Smooth muscle cell (in vitro differentiated cells): Measurements from ENCODE around the gene CUL5. TPM values are rescaled to one million over a fixed set of nuclear protein-coding genes. Genes with fewer than 3 reads are reported as not detected.
"Not testable (repeated sequence)": the region's sequence is repeated elsewhere in the genome, so short reads cannot be mapped to it uniquely, and the experiment has no call there.

Experiments
- DNase-seq: peaks from one replicate; lab custom pipeline; 2025; ENCODE audit not compliant: unreplicated experiment; lab: John Stamatoyannopoulos, UW
- H2AFZ ChIP-seq: fragments of 200-600 bp; sonication (generic); 2 replicates; pipeline ENCODE4 v1.6.0; 2016; ENCODE audit warnings: antibody characterized with exemption, low read depth, mild to moderate bottlenecking
- H3F3A ChIP-seq: fragments of 200-600 bp; sonication (generic); 2 replicates; pipeline ENCODE4 v1.6.0; 2017; ENCODE audit warnings: antibody characterized with exemption, low read depth
- H3K27ac ChIP-seq: fragments of 200-600 bp; sonication (generic); 2 replicates; pipeline ENCODE4 v1.5.1; 2016; ENCODE audit warnings: low read depth, mild to moderate bottlenecking
- H3K27me3 ChIP-seq: fragments of 200-600 bp; sonication (generic); 2 replicates; pipeline ENCODE4 v1.6.1; 2016; ENCODE audit warnings: low read depth, mild to moderate bottlenecking
- H3K36me3 ChIP-seq: fragments of 200-600 bp; sonication (generic); 2 replicates; pipeline ENCODE4 v1.5.1; 2016; ENCODE audit warnings: low read depth
- H3K4me1 ChIP-seq: fragments of 200-600 bp; sonication (generic); 2 replicates; pipeline ENCODE4 v1.5.1; 2016; ENCODE audit warnings: low read depth
- H3K4me2 ChIP-seq: fragments of 200-600 bp; sonication (generic); 2 replicates; pipeline ENCODE4 v1.6.0; 2016; ENCODE audit warnings: mild to moderate bottlenecking
- H3K4me3 ChIP-seq: fragments of 200-600 bp; sonication (generic); 2 replicates; pipeline ENCODE4 v1.5.1; 2016; ENCODE audit warnings: mild to moderate bottlenecking
- H3K79me2 ChIP-seq: fragments of 200-600 bp; sonication (generic); 2 replicates; pipeline ENCODE4 v1.6.0; 2016; ENCODE audit warnings: low read depth, mild to moderate bottlenecking
- H3K9ac ChIP-seq: fragments of 200-600 bp; sonication (generic); 2 replicates; pipeline ENCODE4 v1.6.0; 2016; ENCODE audit warnings: low read depth
- H3K9me3 ChIP-seq: fragments of 200-600 bp; sonication (generic); replicated peaks from 2 replicates; pipeline ENCODE4 v1.5.1; 2016; ENCODE audit warnings: low read depth
- H4K20me1 ChIP-seq: fragments of 200-600 bp; sonication (generic); 2 replicates; pipeline ENCODE4 v1.6.0; 2016; ENCODE audit warnings: low read depth
- CTCF ChIP-seq: fragments of 200-600 bp; sonication (generic); IDR thresholded peaks from 2 replicates; pipeline ENCODE4 v1.5.1; 2017; ENCODE audit warnings: borderline replicate concordance, mild to moderate bottlenecking, antibody characterized with exemption; ENCODE audit not compliant: insufficient read depth, poor library complexity, severe bottlenecking
- WGBS: methylation state at CpG from one replicate; pipeline ENCODE4 v1.1.7; 2016; ENCODE audit warnings: low lambda C conversion rate; 5-methylcytosine and 5-hydroxymethylcytosine counted together
- polyA plus RNA-seq: library from polyadenylated mRNA; unstranded; fragments of >200 nt; fragmentation: Nextera tagmentation; extraction: Ambion mirVana; gene quantifications from 2 replicates; pipeline ENCODE4 v1.2.1, GENCODE V29; 2016
- total RNA-seq: library from RNA; depleted of rRNA; stranded (reverse); fragments of >200 nt; gene quantifications from 2 replicates; pipeline ENCODE4 v1.2.3, GENCODE V29; 2014

The CUL5 gene
- total and polyA plus RNA-seq, 2 experiments from 2014 or later: 20.8 to 45.0 TPM

- H3K4me3 ChIP-seq: no peak overlapping the region
- TF ChIP-seq CTCF: no peak
- DNase-seq: no peak
- no peak overlapping the region for H3K9ac ChIP-seq
- peaks cover 100% of the 10 kb centered on the region for H3K79me2 ChIP-seq
- H3K27ac ChIP-seq: no peak overlapping the region
- H3K36me3 ChIP-seq: no peaks in the 10 kb centered on the region
- no peaks in the 10 kb centered on the region for H3F3A ChIP-seq
- peaks cover 5% of the 10 kb centered on the region for H3K4me1 ChIP-seq
- peaks cover 100% of the 10 kb centered on the region for H4K20me1 ChIP-seq
- 98% methylated on average over 2 of the region's 2 CpGs for WGBS
- no peak overlapping the region for H2AFZ ChIP-seq
- H3K4me2 ChIP-seq: no peak overlapping the region
- H3K9me3 ChIP-seq: no peaks in the 10 kb centered on the region
- no peaks in the 10 kb centered on the region for H3K27me3 ChIP-seq
Measured at GRCh38 chr11:108018708-108019107, 10.0 kb downstream of the CUL5 start.

- no peaks in the 10 kb centered on the region for H3K27me3 ChIP-seq
- H3K9ac ChIP-seq: no peak overlapping the region
- H3K4me1 ChIP-seq: peaks cover 5% of the 10 kb centered on the region
- H3F3A ChIP-seq: no peaks in the 10 kb centered on the region
- peaks cover 100% of the 10 kb centered on the region for H4K20me1 ChIP-seq
- no peak for TF ChIP-seq CTCF
- no peak overlapping the region for H2AFZ ChIP-seq
- no peaks in the 10 kb centered on the region for H3K9me3 ChIP-seq
- no peak overlapping the region for H3K4me2 ChIP-seq
- no peaks in the 10 kb centered on the region for H3K36me3 ChIP-seq
- no peak overlapping the region for H3K27ac ChIP-seq
- WGBS: 91% methylated on average over 4 of the region's 4 CpGs
- H3K4me3 ChIP-seq: no peak overlapping the region
- peaks cover 100% of the 10 kb centered on the region for H3K79me2 ChIP-seq
- no peak for DNase-seq
Measured at GRCh38 chr11:108019870-108020540, 11.3 kb downstream of the CUL5 start.

- DNase-seq: no peak
- Histone ChIP-seq H3K27ac (no peak overlapping the region), H3F3A (no peaks in the 10 kb centered on the region), H3K4me1 (peaks cover 5% of the 10 kb centered on the region), H4K20me1 (peaks cover 99% of the 10 kb centered on the region), H3K4me2 (no peak overlapping the region), H3K27me3 (no peaks in the 10 kb centered on the region), H3K79me2 (peaks cover 100% of the 10 kb centered on the region), H2AFZ (no peak overlapping the region), H3K36me3 (no peaks in the 10 kb centered on the region), H3K4me3 (no peak overlapping the region), H3K9ac (no peak overlapping the region), H3K9me3 (no peaks in the 10 kb centered on the region)
- no peak for TF ChIP-seq CTCF
- 90% methylated on average over 5 of the region's 5 CpGs for WGBS
Measured at GRCh38 chr11:108025387-108026080, 16.8 kb downstream of the CUL5 start.

GRCh38 chr11:108027057-108027456, 18.4 kb downstream of the CUL5 start:
- Histone ChIP-seq H3K4me3 (no peak overlapping the region), H3K79me2 (peaks cover 100% of the 10 kb centered on the region), H3K9me3 (no peaks in the 10 kb centered on the region), H3K9ac (no peak overlapping the region), H3K4me2 (no peak overlapping the region), H3F3A (no peaks in the 10 kb centered on the region), H2AFZ (no peak overlapping the region), H3K4me1 (peaks cover 5% of the 10 kb centered on the region), H3K36me3 (no peaks in the 10 kb centered on the region), H3K27me3 (no peaks in the 10 kb centered on the region), H4K20me1 (peaks cover 99% of the 10 kb centered on the region), H3K27ac (no peak overlapping the region)
- TF ChIP-seq CTCF: no peak
- WGBS: 96% methylated on average over 7 of the region's 7 CpGs
- DNase-seq: no peak

GRCh38 chr11:108028822-108029441, 20.2 kb downstream of the CUL5 start:
- H3K4me1 ChIP-seq, H3K27ac ChIP-seq, H3K27me3 ChIP-seq, H3K4me2 ChIP-seq, H3K9me3 ChIP-seq, H3K9ac ChIP-seq, H3K4me3 ChIP-seq, DNase-seq, H2AFZ ChIP-seq, H3F3A ChIP-seq, H3K36me3 ChIP-seq: not testable (repeated sequence)
- Histone ChIP-seq H3K79me2 (peaks cover 100% of the 10 kb centered on the region), H4K20me1 (peaks cover 99% of the 10 kb centered on the region)
- WGBS: 97% methylated on average over 2 of the region's 2 CpGs
